Epithelial cell of esophagus (primary cell): Measurements from ENCODE around the gene TNKS2.

Experiments
- DNase-seq: peaks from one replicate; pipeline ENCODE4 v3.0.0; 2010; ENCODE audit warnings: low read depth
- H3K4me3 ChIP-seq: 2 replicates; pipeline ENCODE4 v1.5.1; 2011; ENCODE audit warnings: mild to moderate bottlenecking, low read length, control low read depth
- TF ChIP-seq, protein P1 (sequence below): IDR thresholded peaks from 2 replicates; pipeline ENCODE4 v1.5.1; 2011; ENCODE audit warnings: low read depth, mild to moderate bottlenecking, low read length, control low read depth, inconsistent platforms; ENCODE audit not compliant: insufficient read depth; ENCODE audit errors: missing control alignments

Gene TNKS2

DNA sequence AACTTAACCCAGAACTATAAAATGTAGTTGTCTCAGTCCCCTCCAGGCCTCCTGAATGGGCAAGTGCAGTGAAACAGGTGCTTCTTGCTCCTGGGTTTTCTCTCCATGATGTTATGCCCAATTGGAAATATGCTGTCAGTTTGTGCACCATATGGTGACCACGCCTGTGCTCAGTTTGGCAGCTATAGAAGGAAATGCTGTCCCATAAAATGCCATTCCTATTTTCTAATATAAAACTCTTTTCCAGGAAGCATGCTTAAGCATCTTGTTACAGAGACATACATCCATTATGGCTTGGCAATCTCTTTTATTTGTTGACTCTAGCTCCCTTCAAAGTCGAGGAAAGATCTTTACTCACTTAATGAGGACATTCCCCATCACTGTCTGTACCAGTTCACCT lies 65.9 kb downstream of the TNKS2 start:
- H3K4me3 ChIP-seq: no peak overlapping the region
- TF ChIP-seq, protein P1, sequence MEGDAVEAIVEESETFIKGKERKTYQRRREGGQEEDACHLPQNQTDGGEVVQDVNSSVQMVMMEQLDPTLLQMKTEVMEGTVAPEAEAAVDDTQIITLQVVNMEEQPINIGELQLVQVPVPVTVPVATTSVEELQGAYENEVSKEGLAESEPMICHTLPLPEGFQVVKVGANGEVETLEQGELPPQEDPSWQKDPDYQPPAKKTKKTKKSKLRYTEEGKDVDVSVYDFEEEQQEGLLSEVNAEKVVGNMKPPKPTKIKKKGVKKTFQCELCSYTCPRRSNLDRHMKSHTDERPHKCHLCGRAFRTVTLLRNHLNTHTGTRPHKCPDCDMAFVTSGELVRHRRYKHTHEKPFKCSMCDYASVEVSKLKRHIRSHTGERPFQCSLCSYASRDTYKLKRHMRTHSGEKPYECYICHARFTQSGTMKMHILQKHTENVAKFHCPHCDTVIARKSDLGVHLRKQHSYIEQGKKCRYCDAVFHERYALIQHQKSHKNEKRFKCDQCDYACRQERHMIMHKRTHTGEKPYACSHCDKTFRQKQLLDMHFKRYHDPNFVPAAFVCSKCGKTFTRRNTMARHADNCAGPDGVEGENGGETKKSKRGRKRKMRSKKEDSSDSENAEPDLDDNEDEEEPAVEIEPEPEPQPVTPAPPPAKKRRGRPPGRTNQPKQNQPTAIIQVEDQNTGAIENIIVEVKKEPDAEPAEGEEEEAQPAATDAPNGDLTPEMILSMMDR: no peak
- DNase-seq: no peak

DNA sequence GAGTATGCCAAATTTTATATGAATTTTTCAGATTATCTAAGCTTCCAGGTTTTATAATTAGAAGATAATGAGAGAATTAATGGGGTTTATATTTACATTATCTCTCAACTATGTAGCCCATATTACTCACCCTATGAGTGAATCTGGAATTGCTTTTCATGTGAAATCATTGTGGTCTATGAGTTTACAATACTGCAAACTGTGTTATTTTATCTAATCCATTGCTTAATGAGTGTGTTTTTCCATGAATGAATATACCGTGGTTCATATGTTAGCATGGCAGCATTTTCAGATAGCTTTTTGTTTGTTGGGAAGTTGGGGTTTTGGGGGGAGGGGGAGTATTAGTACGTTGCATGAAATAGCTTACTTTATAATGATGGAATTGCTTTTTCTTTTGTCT lies 66.5 kb downstream of the TNKS2 start:
- no peak for DNase-seq
- TF ChIP-seq, protein P1: no peak
- H3K4me3 ChIP-seq: no peak overlapping the region

DNA sequence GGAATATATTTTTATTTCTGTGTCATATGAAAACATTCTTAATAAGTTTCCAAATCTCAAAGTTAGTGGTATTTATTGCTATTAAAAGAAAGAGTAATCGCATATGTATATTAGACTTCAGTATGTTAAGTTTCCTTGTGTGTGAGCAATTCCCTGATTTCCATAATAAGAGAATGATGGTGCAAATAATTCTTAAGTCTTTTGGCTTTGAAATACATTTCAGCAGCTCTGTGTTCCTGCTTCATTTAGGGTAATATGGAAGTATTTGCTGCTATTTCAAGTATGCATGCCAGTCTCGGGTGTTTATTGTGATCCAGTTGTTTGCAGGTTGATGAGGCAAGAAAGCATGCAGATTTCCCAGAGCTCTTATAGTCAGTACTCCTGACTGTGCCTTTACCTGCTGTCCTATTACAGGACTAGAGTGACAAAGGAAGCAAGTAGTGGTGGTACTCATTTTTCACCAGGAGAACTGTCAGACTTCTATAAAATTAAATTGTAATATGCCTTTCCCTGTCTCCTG lies 67.4 kb downstream of the TNKS2 start:
- no peak overlapping the region for H3K4me3 ChIP-seq
- TF ChIP-seq, protein P1: no peak
- no peak for DNase-seq

DNA sequence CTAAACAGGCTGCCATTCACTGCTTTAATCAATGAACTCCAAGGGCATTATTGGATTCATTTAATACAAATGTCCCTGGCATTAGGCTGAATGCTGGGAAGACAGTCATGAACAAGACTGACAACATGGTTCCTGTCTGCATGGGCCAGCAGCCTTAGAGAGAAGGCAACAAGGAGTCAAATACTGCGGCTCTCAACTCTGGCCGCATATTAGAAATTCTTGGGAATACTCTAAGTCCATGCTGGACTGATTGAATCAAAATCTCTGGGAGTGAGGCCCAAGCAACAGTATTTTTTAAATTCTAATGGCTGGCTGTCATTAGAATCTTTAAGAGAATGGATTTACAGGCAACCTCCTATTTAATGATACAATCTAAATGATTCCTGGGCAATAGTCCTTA lies 76.9 kb downstream of the TNKS2 start:
- no peak for DNase-seq
- H3K4me3 ChIP-seq: no peak overlapping the region
- TF ChIP-seq, protein P1: no peak

DNA sequence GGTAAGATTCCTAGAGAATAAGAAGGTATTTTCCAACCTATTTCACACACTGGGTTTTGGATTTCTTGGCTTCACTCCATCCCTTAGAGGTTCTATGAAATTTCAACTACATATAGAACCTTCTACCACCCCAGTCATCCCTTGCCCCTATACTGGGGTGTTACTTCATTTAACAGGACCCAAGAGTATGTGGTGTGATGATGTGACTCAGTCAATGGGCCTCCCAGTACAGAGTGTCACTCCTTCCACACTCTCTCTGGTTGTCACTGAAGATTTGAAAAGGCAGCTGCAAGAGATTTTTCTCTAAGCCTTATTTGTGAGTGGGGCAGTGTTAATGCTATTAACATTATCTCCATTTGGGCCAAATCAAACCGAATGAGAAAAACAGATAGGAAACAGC lies 77.6 kb downstream of the TNKS2 start:
- H3K4me3 ChIP-seq: no peak overlapping the region
- DNase-seq: no peak
- TF ChIP-seq, protein P1: no peak

DNA sequence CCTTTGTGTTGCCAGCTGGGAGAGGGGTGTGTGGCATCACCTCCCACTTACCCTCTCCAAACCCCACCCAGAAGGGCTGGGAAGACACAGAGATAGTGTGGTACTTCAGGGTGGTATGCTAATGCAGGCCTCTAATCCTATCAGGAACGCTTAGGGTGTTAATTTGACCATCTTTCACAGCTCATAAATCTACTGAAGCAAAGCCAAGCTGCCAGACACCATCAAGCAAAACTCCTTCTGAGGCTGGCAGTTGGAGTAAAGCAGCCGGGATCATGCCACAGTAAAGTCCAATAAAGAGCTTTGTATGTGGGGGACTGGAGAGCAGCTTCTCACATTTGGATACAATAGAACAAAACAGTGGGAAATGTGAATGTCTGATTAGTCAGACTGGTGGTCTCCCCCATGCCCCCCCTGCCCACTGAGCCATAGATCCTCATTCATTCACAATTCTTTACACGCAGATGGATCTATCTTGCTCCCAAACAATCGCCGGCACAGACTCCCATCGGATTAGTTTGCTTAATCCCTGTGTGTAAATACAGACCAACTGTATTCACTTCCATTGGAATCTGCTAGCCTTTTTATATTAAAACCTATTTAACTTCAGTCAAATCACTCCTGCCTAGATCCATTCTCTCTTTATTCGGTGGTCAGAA lies 81.4 kb downstream of the TNKS2 start:
- TF ChIP-seq, protein P1: no peak
- H3K4me3 ChIP-seq: no peak overlapping the region
- no peak for DNase-seq

DNA sequence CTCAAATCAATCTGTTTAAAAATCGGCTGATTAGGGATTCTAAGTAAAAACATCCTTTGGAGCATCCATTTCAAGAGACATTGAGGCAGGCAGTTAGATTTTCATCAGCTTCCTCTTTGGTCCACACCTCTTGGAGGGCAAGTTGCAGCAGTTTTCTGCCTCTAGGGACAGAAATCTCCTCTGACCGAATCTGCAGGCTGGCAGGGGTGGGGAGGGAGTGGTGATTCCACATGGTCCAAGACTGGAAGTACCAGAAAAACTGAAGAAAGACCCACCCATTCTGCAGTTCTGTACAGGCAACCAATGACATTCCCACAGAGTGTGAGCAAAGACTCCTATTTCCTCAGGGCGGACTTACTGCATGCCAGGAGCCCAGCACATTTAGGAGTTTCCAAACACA lies 82.1 kb downstream of the TNKS2 start:
- TF ChIP-seq, protein P1: peak; percentile 50
- H3K4me3 ChIP-seq: no peak overlapping the region
- peak; percentile 97 for DNase-seq
